HG03064 (cell line): ENCODE measurements around the gene ELF3.
"Not testable (repeated sequence)": the region's sequence is repeated elsewhere in the genome, so short reads cannot be mapped to it uniquely, and the experiment has no call there.

Experiments used
- ATAC-seq: cut with Tn5 transposase; IDR thresholded peaks from one replicate; pipeline ENCODE4 v1.9.1; 2021; ENCODE audit warnings: low read depth; ENCODE audit not compliant: unreplicated experiment

The ELF3 gene

DNA sequence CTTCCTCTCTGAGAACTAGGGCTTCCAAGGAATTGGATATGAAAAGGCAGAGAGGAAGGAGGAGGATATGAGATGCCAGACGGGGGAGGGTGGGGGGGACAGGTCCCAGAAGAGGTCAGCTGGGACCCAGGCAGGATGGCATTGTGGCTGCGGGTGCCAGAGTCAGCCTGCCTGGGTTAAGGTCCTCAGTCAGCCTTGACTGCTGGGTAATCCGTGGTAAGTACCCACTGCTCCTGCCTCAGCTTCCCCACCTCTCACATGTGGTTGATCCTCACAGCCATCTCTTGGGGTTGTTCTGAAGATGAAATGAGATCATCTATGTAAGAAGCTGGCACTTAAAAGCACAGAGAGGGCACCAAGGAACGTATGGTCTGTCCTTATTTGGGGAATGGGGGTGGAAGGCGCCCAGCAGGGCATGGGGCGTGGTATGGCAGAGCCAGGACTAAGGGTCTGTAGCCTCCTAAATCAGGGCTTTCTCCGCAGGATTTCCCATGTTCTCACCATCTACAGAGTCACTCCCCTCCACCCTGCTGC lies 23.8 kb downstream of the ELF3 start:
- no peak for ATAC-seq

DNA sequence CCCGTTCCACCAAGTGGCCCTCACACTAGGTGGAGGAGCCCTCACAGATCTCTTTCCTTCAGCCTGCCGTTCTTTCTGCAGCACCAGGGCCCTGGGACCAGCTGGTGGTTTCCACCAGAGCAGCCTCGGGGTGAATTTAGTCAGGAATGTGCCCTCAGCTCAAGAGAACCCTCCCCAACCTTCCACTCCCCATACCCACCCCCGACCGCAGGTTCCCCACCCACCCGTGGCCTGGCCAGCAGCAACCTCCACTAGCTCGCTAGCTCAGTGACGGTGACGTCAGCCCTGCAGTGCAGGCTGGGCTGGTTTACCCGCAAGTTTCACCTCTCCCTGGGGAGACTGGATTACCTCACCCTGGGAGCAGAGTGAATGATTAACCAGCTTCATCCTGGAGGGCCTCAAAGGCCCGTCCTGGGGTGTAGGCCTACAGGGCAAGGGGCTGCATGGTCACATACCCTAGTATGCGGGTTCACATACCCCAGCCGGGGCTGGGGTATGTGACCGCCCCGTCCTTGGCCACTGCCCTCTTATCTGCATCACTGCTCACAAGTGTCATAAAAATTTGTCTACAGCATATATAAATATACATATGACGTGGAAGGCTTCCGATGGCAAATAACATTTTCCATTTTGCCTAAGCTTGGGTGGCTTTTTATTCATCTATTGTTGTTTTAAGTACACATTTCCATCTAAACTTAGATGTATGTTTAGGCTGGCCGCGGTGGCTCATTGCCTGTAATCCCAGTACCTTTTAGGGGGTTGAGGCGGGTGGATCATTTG lies 24.5 kb downstream of the ELF3 start:
- no peak for ATAC-seq

DNA sequence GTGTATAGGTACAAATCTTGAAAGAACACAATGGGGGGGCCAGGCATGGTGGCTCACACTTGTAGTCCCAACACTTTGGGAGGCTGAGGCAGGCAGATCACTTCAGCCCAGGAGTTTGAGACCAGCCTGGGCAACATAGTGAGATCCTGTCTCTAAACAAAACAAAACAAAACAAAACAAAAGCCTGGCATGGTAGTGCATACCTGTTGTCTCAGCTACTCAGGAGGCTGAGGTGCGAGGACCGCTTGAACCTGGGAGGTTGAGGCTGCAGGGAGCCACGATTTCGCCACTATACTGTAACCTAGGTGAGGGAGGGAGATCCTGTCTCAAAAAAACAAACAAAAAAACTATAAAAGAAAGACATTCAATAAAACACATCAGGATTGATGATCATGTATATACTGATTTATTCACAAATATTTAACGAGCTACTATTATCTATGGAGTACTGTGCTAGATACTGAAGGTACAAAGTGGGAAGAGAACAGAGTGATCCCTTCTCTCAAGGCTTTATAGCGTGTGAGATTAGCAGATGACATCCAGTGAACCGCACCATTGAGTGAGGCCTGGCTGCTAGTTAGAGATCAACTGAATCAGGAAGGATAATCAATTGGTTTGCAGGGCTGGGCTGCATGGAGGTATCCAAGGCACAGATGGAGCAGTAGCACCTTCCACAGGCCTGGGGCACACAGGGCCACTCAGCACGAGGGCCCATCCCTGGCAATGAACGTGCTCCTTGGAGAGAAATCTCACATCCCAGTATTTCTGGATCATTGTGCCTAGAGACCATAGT lies 26.4 kb downstream of the ELF3 start:
- ATAC-seq: no peak

DNA sequence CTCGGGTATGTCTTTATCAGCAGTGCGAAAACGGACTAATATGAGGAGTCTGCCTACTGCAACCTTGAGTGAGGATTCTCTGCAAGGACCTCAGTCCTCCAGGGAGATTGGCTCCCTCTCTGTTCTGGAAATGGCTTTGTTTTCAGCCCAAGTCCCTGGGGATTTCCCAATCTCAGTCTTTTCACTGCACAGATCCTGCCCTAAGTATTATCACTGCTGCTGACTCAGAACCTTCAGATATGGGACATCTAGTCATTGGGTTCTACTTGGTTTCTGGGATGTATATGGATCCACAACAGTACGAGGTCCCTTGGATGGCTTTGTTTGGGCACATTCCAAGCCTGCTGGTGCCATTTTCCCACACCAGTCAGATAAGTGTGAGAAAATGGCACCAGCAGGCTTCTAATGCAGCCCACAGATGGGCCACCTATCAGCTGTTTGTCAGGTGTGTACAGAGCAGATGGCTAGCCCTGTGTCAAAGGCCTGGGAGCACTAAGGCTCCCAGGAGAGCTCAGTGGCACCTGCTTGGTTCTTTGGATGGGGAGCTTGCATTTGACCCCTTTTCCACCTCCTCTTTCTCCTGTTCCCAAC lies 27.4 kb downstream of the ELF3 start:
- ATAC-seq: no peak

DNA sequence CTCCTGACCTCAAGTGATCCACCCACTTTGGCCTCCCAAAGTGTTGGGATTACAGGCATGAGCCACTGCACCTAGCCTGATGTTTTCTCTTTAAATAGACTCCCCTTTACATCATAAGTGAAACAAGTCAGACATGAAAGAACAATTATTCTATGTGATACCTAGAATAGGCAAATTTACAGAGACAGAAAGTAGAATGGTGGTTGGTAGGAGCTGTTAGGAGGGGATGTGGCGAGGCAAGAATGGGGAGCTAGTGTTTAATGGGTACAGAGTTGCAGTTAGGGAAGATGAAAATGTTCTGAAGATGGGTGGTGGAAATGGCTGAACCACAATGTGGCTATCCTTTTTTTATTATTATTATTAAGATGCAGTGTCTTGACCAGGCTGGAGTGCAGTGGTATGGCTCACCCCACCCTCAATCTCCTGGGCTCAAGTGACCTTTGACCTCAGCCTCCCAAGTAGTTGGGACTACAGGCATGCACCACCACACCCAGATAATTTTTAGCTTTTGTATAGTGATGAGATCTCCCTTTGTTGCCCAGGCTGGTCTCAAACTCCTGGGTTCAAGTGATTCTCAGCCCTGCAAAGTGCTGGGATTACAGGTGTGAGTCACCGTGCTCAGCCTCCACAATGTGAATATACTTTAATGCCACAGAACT lies 28.4 kb downstream of the ELF3 start:
- ATAC-seq: no peak

DNA sequence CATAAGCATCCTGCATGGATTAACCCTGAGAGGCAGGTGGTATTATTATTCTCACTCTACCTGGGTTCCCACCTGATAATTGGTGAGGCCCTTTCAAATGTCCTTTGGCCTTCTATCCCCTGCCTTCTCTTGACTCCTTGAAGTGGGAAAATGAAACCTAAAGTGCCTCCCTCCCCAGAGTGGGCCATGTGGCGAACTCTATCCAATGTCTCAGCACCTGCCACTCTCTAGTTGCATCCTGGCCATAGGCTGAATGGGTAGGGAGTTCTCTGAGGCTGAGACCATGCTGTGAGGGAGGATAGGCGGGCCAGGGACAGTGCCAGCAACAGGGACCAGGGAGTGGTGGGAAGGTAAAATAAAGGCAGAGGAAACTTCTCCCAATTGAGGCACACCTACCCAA lies 35.3 kb downstream of the ELF3 start:
- no peak for ATAC-seq

DNA sequence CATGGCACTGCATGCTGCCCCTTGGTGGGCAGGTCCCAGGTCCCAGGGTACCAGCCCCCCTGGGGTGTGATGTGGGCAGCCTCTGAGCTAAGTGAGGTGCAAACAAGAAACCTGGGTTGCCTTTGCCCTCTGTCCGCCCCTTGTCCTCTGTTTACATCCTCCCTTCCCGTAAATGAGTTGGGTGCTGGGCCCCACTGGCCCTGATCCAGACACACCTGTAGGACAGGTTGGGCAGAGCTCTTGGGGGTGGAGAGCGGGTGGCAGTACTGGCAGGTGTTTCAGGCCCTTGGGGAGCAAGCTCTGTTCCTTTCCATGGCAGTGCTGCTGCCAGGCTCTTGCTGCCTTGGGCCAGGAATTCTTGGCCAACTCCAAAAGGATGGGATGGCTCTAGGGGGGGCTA lies 35.8 kb downstream of the ELF3 start:
- no peak for ATAC-seq

DNA sequence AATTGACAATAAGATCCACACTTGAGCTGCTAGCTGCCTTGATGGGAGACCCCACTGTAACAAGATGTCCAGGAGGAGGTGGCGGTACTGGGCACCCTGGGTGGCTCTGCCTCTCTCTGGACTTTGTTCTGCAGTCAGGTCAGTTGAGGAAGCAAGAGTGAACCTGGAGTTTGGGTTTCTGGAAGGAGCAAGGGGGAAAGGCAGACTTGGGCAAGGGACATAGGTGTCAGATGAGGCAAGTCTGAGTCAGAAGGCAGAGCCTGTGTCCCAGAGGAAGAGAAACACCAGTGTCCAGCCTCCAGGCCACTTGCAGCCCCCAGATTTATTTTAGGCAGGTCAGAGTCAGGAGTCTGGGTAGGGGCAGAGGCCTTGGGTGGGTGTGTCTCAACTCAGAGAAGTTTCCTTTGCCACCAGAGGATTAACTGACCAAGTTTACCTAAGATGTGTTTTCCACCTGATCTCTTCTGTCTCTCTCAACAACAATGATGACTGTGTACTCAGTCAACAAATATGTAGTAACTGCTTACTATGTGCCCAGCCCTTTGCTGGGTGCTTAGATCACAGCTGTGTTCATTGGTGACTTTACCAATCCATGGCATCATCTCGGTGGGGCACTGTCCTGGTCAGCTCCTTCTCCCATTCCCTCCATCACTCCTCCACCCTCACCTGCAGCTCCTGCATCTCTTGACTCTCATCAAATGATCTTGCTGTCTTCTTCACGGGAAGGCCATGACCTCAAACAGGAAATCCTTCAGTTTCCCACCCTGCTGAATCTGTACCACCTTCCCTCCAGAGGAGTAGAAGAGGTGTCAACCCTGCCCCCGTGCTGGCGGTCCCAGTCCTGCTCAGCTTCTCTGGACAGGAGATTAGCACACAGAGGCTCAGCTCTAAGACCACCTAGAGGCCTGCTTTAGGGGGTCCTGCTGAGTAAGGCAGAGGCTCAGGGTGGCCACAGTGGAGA lies 36.6 kb downstream of the ELF3 start:
- ATAC-seq: no peak

DNA sequence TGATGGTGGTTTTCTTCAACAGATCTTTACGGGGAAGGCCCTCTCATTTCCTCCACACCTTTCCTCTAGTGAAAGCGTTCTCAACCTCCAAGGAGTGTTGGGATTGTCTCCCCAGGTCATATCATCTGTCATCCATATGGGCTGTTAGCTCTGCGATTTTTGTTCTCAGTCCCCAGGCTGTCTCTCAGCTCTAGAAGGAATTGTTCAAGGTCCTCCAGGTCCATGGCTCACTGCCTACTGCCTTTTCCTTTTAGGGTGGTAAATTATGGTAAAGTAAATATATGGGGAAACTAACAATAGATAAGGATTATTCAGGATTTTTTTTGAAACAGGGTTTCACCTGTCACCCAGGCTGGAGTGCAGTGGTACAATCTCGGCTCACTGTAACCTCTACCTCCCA lies 37.6 kb downstream of the ELF3 start:
- no peak for ATAC-seq

DNA sequence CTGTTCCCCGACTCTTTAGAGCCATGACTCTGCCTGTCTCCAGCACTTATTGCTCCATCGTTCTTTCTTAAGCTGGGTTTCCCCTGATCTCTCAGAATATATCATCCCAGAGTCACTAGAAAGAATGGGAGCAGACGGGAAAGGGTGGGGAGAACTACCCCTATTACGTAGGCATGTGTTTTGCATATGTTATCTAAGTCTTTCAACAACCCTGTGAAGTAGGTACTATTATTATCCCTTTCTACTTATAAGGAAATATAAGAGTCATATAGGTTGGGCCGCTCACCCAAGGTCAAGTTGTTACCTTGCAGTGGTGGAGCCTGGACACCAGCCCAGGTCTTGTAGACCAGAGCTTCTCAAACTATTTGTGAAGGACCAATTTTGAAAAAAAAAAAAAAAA lies 38.7 kb downstream of the ELF3 start:
- no peak for ATAC-seq

DNA sequence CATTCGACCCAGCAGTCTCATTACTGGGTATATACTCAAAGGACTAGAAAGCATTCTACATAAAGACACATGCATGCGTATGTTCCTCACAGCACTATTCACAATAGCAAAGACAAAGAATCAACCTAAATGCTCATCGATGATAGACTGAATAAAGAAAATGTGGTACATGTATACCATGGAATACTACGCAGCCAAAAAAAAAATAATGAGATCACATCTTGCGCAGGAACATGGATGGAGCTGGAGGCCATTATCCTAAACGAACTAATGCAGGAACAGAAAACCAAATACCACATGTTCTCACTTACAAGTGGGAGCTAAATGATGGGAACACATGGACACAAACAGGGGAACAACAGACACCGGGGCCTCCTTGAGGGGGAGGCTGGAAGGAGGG lies 43.7 kb downstream of the ELF3 start:
- no peak for ATAC-seq

DNA sequence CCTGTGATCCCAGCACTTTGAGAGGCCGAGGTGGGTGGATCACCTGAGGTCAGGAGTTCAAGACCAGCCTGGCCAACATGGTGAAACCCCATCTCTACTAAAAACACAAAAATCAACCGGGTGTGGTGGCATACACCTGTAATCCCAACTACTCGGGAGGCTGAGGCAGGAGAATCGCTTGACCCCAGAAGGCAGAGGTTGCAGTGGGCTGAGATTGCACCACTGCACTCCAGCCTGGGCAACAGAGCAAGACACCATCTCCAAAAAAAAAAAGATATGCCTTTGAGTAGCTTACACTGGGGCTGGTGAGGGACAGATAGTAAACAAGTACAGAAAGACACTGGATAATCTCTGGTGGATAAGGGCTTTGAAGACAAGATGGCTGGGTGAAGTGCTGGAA lies 44.3 kb downstream of the ELF3 start:
- not testable (repeated sequence) for ATAC-seq

DNA sequence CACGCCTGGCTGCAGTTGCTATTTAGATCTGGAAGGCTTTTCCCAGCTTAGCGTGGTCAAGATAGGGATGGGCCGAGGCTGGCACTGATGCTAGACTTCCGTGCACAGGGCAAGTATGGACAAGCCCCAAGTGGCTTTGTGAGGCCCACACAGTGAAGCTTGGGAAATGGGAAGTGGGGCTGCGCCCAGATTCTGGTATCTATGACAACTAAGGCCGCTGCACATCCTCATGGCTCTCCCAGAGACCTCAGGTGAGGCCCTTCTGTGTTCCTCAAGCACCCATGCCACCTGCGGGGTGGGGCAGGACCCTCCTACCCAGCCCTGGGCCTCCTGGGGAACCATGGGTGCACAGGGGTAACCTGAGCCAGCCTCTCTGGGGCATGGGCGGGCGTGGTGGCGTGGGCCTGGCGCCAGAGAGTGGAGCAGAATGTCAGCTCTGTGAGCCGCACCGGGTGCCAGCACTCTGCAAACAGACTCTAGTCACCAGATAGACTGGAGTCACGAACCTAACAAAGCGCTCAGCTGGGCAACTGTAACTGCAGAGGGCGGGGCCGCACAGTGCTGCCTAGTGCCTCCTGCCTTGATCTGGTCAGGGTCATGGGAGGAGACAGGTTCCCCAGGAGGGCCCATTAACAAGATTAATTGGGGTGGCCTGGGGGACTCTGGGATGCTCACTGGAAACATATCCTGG lies 46.4 kb downstream of the ELF3 start:
- no peak for ATAC-seq

DNA sequence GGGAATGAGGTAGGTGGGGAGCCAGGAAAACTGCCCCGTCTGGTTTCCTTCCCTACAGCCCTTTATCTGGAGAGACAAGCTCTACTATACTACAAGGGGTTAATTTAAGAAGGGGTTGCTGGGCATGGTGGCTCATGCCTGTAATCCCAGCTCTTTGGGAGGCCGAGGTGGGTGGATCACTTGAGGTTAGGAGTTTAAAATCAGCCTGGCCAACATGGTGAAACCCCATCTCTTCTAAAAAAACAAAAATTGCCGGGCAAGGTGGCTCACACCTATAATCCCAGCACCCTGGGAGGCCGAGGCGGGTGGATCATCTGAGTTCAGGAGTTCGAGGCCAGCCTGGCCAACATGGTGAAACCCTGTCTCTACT lies 46.9 kb downstream of the ELF3 start:
- not testable (repeated sequence) for ATAC-seq

DNA sequence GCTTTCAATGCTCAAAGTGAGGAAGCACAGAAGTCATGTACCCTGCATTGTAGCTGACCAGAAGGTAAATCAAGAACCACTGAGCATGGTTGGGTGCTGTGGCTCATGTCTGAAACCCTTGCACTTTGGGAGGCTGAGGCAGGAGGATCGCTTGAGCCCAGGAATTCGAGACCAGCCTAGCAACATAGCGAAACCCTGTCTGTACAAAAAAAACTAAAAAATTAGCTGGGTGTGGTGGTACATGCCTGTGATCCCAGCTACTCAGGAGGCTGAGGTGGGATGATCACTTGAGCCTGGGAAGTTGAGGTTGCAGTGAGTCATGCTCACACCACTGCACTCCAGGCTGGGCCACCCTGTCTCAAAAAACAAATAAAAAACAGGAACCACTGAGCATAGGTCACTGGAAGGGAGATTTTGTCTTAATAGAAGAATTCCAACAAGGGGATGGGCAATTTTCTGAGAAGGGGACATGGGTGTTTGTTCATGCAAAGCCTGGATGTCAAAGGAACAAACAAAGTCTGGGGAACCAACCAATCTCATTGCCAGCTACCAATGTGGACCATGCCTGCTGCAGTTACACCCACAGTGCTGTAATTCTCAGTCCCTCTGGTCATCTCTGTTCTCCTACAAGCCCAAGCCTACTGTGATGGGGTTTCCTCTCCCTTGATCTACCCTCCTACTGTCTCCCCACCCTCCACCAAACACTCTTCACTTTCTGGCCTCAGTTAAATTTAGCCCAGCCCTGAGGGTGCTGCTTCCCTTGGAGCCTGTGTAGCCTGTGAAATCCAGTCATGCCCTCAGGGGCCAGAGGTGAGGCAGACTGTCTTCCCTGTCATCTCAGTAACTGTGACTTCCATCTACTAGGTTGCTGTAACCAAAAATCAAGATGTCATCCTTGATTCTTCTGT lies 47.9 kb downstream of the ELF3 start:
- no peak for ATAC-seq

DNA sequence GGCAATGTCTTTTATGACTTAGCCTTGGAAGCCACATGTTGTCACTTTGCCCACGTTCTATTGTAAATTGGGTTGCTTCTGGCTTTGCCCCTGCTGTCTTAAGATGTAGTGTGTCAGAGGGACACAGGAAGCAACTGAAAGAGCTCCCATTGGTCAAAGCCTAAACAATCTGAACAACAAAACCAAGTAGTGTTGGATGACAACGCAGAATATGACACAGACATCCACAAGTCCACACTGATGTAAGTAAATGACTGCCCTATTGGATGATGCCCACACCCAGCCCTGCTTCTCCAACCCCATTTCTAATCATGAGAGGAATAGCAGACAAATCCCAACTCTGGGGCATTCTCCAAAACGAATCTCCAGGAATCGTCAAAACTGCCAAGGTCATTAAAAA lies 50.7 kb downstream of the ELF3 start:
- ATAC-seq: no peak

DNA sequence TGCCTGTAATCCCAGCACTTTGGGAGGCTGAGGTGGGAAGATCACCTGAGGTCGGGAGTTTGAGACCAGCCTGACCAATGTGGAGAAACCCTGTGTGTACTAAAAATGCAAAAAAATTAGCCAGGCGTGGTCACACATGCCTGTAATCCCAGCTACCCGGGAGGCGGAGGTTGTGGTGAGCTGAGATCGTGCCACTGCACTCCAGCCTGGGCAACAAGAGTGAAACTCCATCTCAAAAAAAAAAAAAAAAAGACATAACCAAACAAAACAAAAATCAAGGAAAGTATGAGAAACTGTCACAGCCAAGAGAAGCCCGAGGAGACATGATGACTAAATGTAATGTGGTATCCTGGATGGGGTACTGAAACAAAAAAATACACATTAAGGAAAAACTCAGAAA lies 51.4 kb downstream of the ELF3 start:
- not testable (repeated sequence) for ATAC-seq

DNA sequence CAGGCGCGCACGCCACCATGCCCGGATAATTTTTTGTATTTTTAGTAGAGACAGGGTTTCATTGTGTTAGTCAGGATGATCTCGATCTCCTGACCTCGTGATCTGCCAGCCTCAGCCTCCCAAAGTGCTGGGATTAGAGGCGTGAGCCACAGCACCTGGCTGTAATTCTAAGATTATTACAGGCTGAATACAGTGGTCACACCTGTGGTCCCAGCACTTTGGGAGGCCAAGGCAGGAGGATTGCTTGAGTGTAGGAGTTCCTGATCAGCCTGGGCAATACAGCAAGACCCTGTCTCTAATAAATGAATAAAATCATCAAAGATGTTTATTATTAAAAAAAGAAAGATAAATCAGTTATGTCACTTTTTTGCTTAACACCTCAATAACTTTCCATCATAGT lies 52.2 kb downstream of the ELF3 start:
- ATAC-seq: not testable (repeated sequence)
